DMS153 treated with DMSO at 0.1 percent for 48 hours (cell line): ENCODE measurements around the gene DACH1.

Experiments used
- DNase-seq: peaks from one replicate; lab custom pipeline; 2025; ENCODE audit not compliant: unreplicated experiment; lab: John Stamatoyannopoulos, UW

DACH1 gene

DNA sequence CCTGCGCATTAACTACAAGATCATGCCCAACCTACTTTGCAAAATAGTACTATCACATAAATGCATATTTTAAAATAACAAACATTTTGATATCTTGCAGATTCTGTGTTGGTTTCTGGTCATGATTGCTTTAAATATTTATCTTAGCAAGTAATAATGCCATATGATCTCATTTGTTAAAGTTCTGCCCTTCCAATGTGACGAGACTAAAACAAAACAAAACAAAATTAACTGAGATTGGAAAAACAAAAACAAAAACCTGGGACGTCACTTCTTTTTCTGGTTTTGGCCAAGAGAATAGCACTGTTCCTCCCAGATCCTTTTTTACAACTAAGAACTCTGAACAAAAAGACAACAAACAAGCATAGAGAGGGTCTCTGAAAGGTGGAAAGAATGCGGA, 436.3 kb downstream of the DACH1 start:
- DNase-seq: no peak

DNA sequence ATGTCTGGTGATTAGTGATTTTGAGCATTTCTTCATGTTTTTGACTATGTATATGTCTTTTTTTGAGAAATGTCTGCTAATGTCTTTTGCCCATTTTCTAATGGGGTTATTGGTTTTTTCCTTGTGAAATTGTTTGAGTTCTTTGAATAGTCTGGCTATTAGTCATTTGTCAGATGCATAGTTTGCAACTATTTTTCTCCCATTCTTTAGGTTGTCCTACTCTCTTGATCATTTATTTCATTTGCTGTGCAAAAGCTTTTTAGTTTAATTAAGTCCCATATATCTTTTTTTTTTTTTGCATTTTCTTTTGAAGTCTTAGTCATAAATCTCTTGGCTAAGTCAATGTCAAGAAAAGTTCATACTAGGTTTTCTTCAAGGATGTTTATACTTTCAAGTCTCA, 449.8 kb downstream of the DACH1 start:
- DNase-seq: no peak

DNA sequence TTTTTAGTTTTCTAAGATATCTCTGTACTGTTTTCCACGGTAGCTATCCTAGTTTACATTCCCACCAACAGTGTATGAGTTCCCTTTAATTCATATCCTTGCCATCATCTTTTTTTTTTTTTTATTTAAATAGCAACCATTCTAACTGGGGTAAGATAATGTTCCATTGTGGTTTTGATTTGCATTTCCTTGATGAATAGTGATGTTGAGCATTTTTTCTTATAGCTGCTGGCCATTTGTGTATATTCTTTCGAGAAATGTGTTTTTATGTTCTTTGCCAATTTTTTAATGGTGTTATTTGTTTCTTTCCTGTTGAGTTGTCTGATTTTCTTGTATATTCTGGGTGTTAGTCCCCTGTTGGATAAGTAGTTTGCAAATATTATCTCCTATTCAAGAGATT, 454.8 kb downstream of the DACH1 start:
- DNase-seq: no peak

GRCh38 chr13:71408416-71408815, 458.6 kb downstream of the DACH1 start:
- no peak for DNase-seq

DNA sequence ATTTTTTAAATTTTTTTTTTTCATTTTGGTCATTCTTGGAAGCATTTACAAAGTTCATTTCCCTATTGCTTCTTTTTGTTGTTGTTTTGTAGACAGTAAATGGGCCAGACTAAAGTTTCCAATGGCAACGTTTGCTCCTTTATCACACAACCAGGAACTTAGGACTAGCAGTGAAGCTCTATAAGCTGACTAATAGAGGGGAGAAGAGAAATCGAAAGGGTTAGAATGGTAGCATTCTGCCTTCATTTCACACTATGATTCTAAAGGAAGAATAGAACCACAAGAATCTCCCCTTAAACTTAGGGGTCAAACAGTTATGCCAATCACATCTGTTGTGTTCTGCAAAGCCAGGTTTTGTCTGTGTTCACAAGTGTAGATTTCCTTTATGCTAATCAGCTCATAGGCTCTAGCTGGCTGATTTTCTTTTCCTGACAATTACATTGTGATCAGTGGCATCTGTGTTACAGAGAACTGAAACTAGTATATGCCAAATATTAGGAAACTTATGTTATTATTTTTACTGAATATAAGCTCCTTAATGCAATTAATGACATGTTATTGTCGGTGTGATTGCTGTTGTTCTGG, 467.3 kb downstream of the DACH1 start:
- DNase-seq: no peak

DNA sequence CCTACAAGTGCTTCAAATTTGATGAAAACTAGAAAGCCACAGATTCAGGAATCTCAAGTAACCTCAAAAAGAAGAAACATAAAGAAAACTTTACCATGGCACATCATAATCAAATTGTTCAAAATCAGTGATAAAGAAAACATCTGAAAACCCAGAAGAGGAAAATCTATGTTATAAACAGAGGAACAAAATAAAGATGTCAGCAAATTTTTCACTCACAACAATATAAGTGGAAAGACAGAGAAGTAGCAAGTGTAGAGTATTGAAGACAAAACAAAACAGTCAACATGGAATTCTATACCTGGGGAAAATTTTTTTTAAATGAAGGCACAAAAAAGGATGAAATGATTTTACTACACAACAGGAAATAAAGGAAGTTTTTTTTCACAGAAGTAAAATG, 470.9 kb downstream of the DACH1 start:
- no peak for DNase-seq

DNA sequence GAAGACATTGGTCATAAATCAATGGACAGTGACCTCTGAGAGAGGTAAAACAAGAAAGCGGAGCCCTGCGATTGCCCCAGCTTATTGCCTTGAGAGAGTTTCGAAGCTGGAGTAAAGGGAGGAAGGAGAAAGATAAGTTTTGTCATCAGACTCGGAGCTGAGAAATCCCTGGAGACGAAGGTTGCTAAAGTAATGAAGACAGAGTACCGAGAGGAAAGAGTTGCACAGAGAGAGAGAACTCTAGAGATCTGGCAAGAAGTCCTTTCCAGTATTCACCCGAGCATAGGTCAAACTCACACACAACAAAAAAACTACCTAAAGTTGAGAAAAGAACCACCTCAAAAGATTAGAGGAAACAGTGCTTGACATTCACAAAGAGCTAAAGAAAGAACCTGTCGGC, 472.0 kb downstream of the DACH1 start:
- DNase-seq: no peak

- DNase-seq: no peak
Measured at GRCh38 chr13:71394176-71394575, 472.8 kb downstream of the DACH1 start.
